Measurements from ENCODE around the gene NPAS3.

NPAS3 gene

DNA sequence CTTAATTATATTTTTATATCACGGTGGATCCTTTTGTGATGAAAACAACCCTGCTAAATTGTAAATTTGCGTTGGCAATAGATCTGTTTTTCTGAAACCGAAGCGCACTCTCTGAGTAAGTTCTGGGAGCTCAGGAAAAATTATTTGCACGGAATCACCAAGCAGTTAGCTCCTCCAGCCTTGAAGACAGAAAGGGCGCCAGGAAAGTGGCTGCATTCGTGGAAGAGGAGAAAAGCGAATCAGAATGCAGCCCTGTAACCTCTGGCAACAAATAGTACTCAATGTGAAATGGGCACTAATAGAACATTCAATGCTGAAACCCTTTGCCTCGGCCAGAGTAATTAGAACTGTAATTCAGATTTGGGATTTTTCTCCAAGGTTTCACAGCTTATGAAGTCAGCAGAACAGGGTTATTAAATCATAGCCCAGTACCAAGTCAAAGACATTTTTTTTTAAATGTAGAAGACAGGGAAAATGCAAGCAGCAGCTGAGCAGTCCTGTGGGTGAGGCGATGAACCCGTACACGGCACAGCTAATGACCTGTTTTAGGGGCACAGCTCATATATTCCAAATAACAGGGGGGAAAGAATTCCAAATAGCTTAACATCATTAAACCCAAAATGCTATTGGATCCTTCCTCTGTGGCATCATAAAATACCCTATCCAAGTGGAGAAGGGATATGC, 760.8 kb downstream of the NPAS3 start (continued):
- TF ChIP-seq ZNF76 (tag by site-specific recombination; IDR thresholded peaks at IDR 0.05; ENCODE audit: borderline replicate concordance, low read depth) (no peak), ZNF335 (tag by site-specific recombination; conservative IDR thresholded peaks at IDR 0.05) (no peak), ZNF707 (tag by site-specific recombination; IDR thresholded peaks at IDR 0.05) (no peak)

DNA sequence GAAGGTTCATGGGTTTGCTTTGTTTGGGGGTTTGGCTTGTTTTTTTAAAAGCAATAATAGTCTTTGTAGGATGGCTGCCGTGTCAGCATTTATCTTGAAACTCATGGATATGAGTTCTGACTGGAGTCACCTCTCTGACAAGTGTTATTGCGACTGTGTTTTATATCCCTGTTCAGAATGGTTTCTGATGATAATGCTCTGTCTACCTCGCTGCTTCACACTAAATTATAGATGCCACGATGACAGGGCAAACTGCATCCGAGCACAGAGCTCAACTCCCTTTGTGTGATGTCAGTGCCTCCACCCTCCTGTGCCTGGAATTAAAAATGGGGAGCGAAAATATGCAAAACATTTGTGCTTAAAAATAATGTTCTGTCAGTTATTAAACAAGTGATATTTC, 761.4 kb downstream of the NPAS3 start:
- no peak overlapping the region for H3K4me3 ChIP-seq (ENCODE audit: low read depth, low read length)
- no peaks in the 10 kb centered on the region for H3K36me3 ChIP-seq (ENCODE audit: control insufficient read depth in 2 of 2, insufficient read depth in 1 of 2, low read length in 2 of 2)
- no peaks in the 10 kb centered on the region for H3K9me3 ChIP-seq (ENCODE audit: control insufficient read depth, insufficient read depth, low read depth, low read length)
- H3K4me1 ChIP-seq (ENCODE audit: control insufficient read depth, insufficient read depth, low read length): no peaks in the 10 kb centered on the region; the same call in 1 of the 2 replicates
- POLR2A ChIA-PET: no interaction called here
- no peak for TF ChIP-seq ZNF585B (tag by site-specific recombination; IDR thresholded peaks at IDR 0.05)
- TF ChIP-seq ZNF544 (tag by site-specific recombination; IDR thresholded peaks at IDR 0.05): no peak
- no peak for TF ChIP-seq ZNF404 (tag by site-specific recombination; IDR thresholded peaks at IDR 0.05)
- TF ChIP-seq ZFP37 (tag by site-specific recombination; IDR thresholded peaks at IDR 0.05): no peak
- TF ChIP-seq ZBTB8A (tag by site-specific recombination; IDR thresholded peaks at IDR 0.05): no peak
- no peak for TF ChIP-seq ZNF266 (tag by site-specific recombination; IDR thresholded peaks at IDR 0.05; ENCODE audit: low read depth)
- TF ChIP-seq ZNF138 (tag by site-specific recombination; IDR thresholded peaks at IDR 0.05; ENCODE audit: borderline replicate concordance): no peak
- TF ChIP-seq ZNF747 (tag by site-specific recombination; IDR thresholded peaks at IDR 0.05): no peak
- no peak for TF ChIP-seq ATF2 (tag by site-specific recombination; IDR thresholded peaks at IDR 0.05; ENCODE audit: low read depth)
- TF ChIP-seq, protein P1, sequence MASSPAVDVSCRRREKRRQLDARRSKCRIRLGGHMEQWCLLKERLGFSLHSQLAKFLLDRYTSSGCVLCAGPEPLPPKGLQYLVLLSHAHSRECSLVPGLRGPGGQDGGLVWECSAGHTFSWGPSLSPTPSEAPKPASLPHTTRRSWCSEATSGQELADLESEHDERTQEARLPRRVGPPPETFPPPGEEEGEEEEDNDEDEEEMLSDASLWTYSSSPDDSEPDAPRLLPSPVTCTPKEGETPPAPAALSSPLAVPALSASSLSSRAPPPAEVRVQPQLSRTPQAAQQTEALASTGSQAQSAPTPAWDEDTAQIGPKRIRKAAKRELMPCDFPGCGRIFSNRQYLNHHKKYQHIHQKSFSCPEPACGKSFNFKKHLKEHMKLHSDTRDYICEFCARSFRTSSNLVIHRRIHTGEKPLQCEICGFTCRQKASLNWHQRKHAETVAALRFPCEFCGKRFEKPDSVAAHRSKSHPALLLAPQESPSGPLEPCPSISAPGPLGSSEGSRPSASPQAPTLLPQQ (tag by site-specific recombination; IDR thresholded peaks at IDR 0.05): no peak
- no peak for TF ChIP-seq ZNF558 (tag by site-specific recombination; IDR thresholded peaks at IDR 0.05)
- no peak for TF ChIP-seq BCL11A (tag by site-specific recombination; IDR thresholded peaks at IDR 0.05; ENCODE audit: low read depth)
- H3K27ac ChIP-seq (ENCODE audit: extremely low read depth, low read depth, low read length): no peak overlapping the region
- CTCF ChIA-PET: no interaction called here

- no peak overlapping the region for H3K4me3 ChIP-seq (ENCODE audit: low read depth, low read length)
- no peaks in the 10 kb centered on the region for H3K36me3 ChIP-seq (ENCODE audit: control insufficient read depth in 2 of 2, insufficient read depth in 1 of 2, low read length in 2 of 2)
- no peak overlapping the region for H3K27ac ChIP-seq (ENCODE audit: extremely low read depth, low read depth, low read length)
- POLR2A ChIA-PET: no interaction called here
- H3K9me3 ChIP-seq (ENCODE audit: control insufficient read depth, insufficient read depth, low read depth, low read length): no peaks in the 10 kb centered on the region
- no peaks in the 10 kb centered on the region; the same call in 1 of the 2 replicates for H3K4me1 ChIP-seq (ENCODE audit: control insufficient read depth, insufficient read depth, low read length)
- TF ChIP-seq BCL11A (tag by site-specific recombination; IDR thresholded peaks at IDR 0.05; ENCODE audit: low read depth) (no peak), ZNF335 (tag by site-specific recombination; conservative IDR thresholded peaks at IDR 0.05) (no peak)
- CTCF ChIA-PET: no interaction called here
Measured at GRCh38 chr14:33702293-33702692, 763.6 kb downstream of the NPAS3 start.

DNA sequence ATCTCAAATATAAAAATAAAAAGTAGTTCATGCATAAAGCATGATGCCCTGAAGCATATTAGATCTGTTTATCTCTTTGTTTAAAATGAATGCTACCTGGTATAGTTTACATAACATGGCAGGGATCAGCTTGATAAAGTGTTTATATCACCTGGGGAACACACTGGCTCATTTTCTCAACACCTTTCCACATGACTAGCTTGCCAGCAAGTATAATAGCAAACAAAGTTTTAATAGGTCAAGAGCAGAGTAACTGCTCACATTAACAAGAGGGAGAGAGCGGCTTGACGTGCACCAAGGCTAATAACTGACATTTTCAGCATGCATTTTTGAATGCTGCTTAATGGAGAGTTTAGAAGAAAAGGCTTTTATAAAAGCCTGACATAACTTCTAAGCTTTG, 765.8 kb downstream of the NPAS3 start:
- Histone ChIP-seq H3K27ac (ENCODE audit: extremely low read depth, low read depth, low read length) (no peak overlapping the region), H3K4me3 (ENCODE audit: low read depth, low read length) (no peak overlapping the region), H3K4me1 (ENCODE audit: control insufficient read depth, insufficient read depth, low read length) (no peaks in the 10 kb centered on the region; the same call in 1 of the 2 replicates), H3K36me3 (ENCODE audit: control insufficient read depth in 2 of 2, insufficient read depth in 1 of 2, low read length in 2 of 2) (no peaks in the 10 kb centered on the region), H3K9me3 (ENCODE audit: control insufficient read depth, insufficient read depth, low read depth, low read length) (no peaks in the 10 kb centered on the region)
- ChIA-PET POLR2A (no interaction called here), CTCF (interaction anchor here (0.6 to 1.1 kb wide), 3 partner anchors 29 to 89 kb away, joined by 3 to 9 read pairs (median 4); no protein-coding TSS in a partner anchor)
- TF ChIP-seq ZNF549 (tag by site-specific recombination; IDR thresholded peaks at IDR 0.05) (no peak), ZNF664 (tag by site-specific recombination; IDR thresholded peaks at IDR 0.05) (no peak), INSM2 (tag by site-specific recombination; IDR thresholded peaks at IDR 0.05) (no peak)
- TF ChIP-seq, protein P2, sequence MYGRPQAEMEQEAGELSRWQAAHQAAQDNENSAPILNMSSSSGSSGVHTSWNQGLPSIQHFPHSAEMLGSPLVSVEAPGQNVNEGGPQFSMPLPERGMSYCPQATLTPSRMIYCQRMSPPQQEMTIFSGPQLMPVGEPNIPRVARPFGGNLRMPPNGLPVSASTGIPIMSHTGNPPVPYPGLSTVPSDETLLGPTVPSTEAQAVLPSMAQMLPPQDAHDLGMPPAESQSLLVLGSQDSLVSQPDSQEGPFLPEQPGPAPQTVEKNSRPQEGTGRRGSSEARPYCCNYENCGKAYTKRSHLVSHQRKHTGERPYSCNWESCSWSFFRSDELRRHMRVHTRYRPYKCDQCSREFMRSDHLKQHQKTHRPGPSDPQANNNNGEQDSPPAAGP (tag by site-specific recombination; IDR thresholded peaks at IDR 0.05): no peak
- TF ChIP-seq, protein P3, sequence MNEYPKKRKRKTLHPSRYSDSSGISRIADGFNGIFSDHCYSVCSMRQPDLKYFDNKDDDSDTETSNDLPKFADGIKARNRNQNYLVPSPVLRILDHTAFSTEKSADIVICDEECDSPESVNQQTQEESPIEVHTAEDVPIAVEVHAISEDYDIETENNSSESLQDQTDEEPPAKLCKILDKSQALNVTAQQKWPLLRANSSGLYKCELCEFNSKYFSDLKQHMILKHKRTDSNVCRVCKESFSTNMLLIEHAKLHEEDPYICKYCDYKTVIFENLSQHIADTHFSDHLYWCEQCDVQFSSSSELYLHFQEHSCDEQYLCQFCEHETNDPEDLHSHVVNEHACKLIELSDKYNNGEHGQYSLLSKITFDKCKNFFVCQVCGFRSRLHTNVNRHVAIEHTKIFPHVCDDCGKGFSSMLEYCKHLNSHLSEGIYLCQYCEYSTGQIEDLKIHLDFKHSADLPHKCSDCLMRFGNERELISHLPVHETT (tag by site-specific recombination; IDR thresholded peaks at IDR 0.05): no peak
